Ovary (tissue), 9 donors: Measurements from ENCODE around the gene TGIF2. TPM values are rescaled to one million over a fixed set of nuclear protein-coding genes. Genes with fewer than 3 reads are reported as not detected.

Experiments
- DNase-seq, 5 donors: peaks; one replicate each; pipeline ENCODE4 v3.0.0-alpha.2; 2019 to 2020
- H3K27ac ChIP-seq, 2 donors: fragments of 200-600 bp; one replicate each; pipeline versions ENCODE4 v1.5.1 to v1.8.0; 2019 to 2022
- H3K27me3 ChIP-seq: fragments of 200-600 bp; one replicate; pipeline ENCODE4 v1.8.0; 2022
- H3K36me3 ChIP-seq: fragments of 200-600 bp; sonication (generic); one replicate; pipeline ENCODE4 v1.5.1; 2019
- H3K4me1 ChIP-seq: one replicate; pipeline ENCODE4 v1.8.1; 2013; ENCODE audit warnings: mild to moderate bottlenecking, moderate library complexity; ENCODE audit not compliant: insufficient read depth
- H3K4me3 ChIP-seq: fragments of 200-600 bp; sonication (generic); one replicate; pipeline ENCODE4 v1.5.1; 2017
- H3K9me3 ChIP-seq, 2 donors: fragments of 200-600 bp in 1 of 2; sonication (generic) in 1 of 2; one replicate each; pipeline versions ENCODE4 v1.5.1 to v1.8.1; 2013 to 2019; ENCODE audit warnings: mild to moderate bottlenecking in 1 of 2, moderate library complexity in 1 of 2
- CTCF ChIP-seq, 3 donors: fragments of 450-650 bp in 2 of 3; fragments of 200-600 bp in 1 of 3; IDR thresholded peaks; one replicate each; pipeline versions ENCODE4 v1.5.1 to v1.8.0; 2016 to 2022; ENCODE audit warnings: antibody characterized with exemption in 3 of 3, mild to moderate bottlenecking in 1 of 3
- EP300 ChIP-seq: sonication (generic); formaldehyde crosslinking; IDR thresholded peaks from one replicate; pipeline ENCODE4 v1.6.1; 2017; ENCODE audit warnings: antibody characterized with exemption
- POLR2A ChIP-seq: fragments of 450-650 bp; IDR thresholded peaks from one replicate; pipeline ENCODE4 v1.6.1; 2017; ENCODE audit warnings: antibody characterized with exemption, mild to moderate bottlenecking, moderate library complexity
- WGBS, 3 donors: extraction: QIAGEN DNeasy Blood & Tissue Kit in 1 of 3; methylation state at CpG; one replicate each; pipeline versions ENCODE4 v1.1.5 to v1.1.7; 2013 to 2017; 5-methylcytosine and 5-hydroxymethylcytosine counted together
- intact Hi-C, 4 donors: fragments of 100-400 bp; cut with DNase I; formaldehyde crosslinking; loops; one replicate each; pipeline versions ENCODE4 v1.11.0 to v1.15.1; 2022 to 2023
- polyA plus RNA-seq, 2 donors: library from polyadenylated mRNA; stranded (reverse); fragments of 200-250 nt in 1 of 2; fragments of 350-450 nt in 1 of 2; fragmentation: Illumina TruSeq in 1 of 2; extraction: RNeasy Lipid Tissue Mini Kit (QIAGEN cat#74804) in 1 of 2; gene quantifications; one replicate each; pipeline ENCODE4 v1.2.3, GENCODE V29; 2013 to 2014
- total RNA-seq, 7 donors: library from RNA; depleted of rRNA in 2 of 7; stranded (reverse); fragments of >200 nt in 2 of 7; fragmentation: NEBNext Ultra II Directional in 3 of 7; extraction: Animal tissue kit (Norgen Biotek cat#: 25700) in 3 of 7; gene quantifications; one replicate each; pipeline versions ENCODE4 v1.1.0 to v1.2.4, GENCODE V29; 2016 to 2023
- donor health status: DM: no; HTN: no; CAD: no; lungs with moderate emphysema.
- donor health status: DM: no; HTN: no; CAD: no.
- donor health status: Bipolar disorder and iron deficiency.
- donor health status: DM: yes; HTN: yes; CAD: no.
- donor health status: DM: no; HTN: no; CAD: no.
- donor health status: DM: yes; HTN: yes; CAD: no.

The TGIF2 gene
- total and polyA plus RNA-seq, 9 donors: 12.6 to 39.2 (median 24.8) TPM

DNA sequence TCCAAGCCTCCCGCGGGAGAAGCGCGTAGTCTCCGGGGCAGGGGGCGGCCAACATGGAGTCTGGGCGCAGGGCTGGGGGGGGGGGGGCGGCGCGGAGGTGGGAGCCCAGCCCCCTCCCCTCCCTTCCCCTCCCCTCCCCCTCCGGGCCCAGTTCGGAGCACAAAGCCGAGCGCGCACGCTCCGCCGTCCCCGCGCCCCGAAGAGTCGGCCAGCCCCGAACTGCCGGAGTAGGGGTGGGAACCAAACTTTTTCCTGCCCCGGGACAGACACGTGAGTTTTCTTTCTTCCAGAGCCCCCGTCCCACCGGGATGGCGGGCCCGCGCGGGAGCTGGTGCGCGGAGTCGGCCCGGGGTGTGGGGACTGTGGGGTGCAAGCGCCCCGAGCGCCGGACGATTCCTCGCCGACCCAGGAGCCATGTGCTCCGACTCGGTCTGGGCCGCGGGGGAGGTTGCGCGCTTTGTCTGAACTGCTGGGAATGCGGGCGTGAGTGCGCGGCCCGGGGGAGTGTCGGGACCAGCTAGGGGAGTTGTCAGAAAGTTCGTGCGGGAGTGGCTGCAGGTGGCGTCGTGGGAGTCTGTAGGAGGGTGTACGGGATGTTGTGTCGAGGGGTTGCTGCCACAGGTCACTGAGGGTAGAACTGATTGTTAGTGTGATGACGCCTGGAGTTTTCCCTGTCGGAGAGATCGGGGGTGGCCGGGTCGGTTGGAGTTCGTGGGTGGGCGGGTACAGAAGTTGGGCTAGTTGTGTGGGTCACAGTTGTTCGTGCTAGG is 1.2 kb downstream of the TGIF2 start:
- intact Hi-C loops: no loop called here
- WGBS, 3 donors: 0 to 1% (median 1%) methylated on average over 47 to 66 of the region's 69 CpGs
- Histone ChIP-seq H3K9me3 (no peaks in the 10 kb centered on the region), H3K4me3 (peak overlapping the region; percentile 72), H3K36me3 (no peaks in the 10 kb centered on the region), H3K27ac (peak overlapping the region; percentile 94 to 97), H3K27me3 (no peaks in the 10 kb centered on the region), H3K4me1 (peaks cover 9% of the 10 kb centered on the region)
- TF ChIP-seq CTCF (IDR thresholded peaks at IDR 0.05): no peak
- TF ChIP-seq POLR2A: peak; percentile 41
- TF ChIP-seq EP300: no peak
- DNase-seq: peak; percentile 78 to 91 (median 82)

- TF ChIP-seq CTCF (IDR thresholded peaks at IDR 0.05): no peak
- no peak for TF ChIP-seq EP300
- TF ChIP-seq POLR2A: no peak
- 28 to 33% (median 29%) methylated on average over 1 of the region's 1 CpG for WGBS, 3 donors
- Histone ChIP-seq H3K9me3 (no peaks in the 10 kb centered on the region), H3K36me3 (no peaks in the 10 kb centered on the region), H3K27ac (no peak overlapping the region), H3K4me3 (no peak overlapping the region), H3K4me1 (peaks cover 9% of the 10 kb centered on the region), H3K27me3 (no peaks in the 10 kb centered on the region)
- DNase-seq: no peak
- intact Hi-C loops: no loop called here
These were observed 2.7 kb downstream of the TGIF2 start for GRCh38 chr20:36576081-36576445.

GRCh38 chr20:36578356-36579041 is 5.1 kb downstream of the TGIF2 start:
- no peak for DNase-seq
- H3K27ac ChIP-seq: no peak overlapping the region

DNA sequence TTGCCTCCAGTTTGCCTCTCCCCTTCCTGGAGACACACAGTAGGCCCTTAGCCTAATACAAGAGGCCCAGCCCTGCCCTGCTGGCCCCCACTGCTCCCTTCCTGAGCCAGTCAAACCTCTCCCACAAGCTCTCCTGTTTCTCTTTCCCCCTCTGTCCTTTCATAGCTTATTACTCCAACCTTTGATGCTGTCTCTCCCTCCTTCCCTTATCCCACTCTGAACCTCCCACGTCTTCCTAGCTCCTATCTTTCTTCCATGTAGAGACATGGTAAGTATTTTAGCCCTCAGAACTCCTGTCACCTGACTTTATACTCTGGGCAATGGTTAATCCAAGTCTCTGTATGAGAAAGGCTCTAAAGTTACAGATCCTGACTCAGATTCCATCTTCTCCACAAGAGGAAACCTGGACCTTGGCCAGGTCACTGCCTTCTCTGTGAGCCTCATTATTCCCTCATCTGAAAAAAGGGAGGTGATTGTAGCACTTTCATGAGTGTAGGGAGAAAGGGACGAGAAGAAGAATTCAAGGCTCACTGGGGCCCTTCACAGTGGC is 6.7 kb downstream of the TGIF2 start:
- TF ChIP-seq EP300: no peak
- TF ChIP-seq CTCF (IDR thresholded peaks at IDR 0.05): no peak
- TF ChIP-seq POLR2A: no peak
- Histone ChIP-seq H3K4me3 (no peak overlapping the region), H3K27ac (no peak overlapping the region), H3K4me1 (peaks cover 3% of the 10 kb centered on the region), H3K36me3 (no peaks in the 10 kb centered on the region), H3K9me3 (no peaks in the 10 kb centered on the region), H3K27me3 (no peaks in the 10 kb centered on the region)
- intact Hi-C loops: no loop called here
- DNase-seq: no peak
- 56 to 72% (median 62%) methylated on average over 2 of the region's 2 CpGs for WGBS, 3 donors

More at GRCh38 chr20:36578356-36579041, 5.1 kb downstream of the TGIF2 start:
- 93 to 97% (median 95%) methylated on average over 15 of the region's 15 CpGs for WGBS, 3 donors
- no peak overlapping the region for H3K4me3 ChIP-seq
- TF ChIP-seq EP300: no peak
- no peak for TF ChIP-seq CTCF (IDR thresholded peaks at IDR 0.05)
- no peak for TF ChIP-seq POLR2A
- intact Hi-C loops: no loop called here
- H3K27me3 ChIP-seq: no peaks in the 10 kb centered on the region
- H3K9me3 ChIP-seq: no peaks in the 10 kb centered on the region
- H3K36me3 ChIP-seq: no peaks in the 10 kb centered on the region
- peaks cover 3% of the 10 kb centered on the region for H3K4me1 ChIP-seq
